Measurements from ENCODE around the gene SYCP2L.
"Not testable (repeated sequence)": the region's sequence is repeated elsewhere in the genome, so short reads cannot be mapped to it uniquely, and the experiment has no call there.

Gene SYCP2L

DNA sequence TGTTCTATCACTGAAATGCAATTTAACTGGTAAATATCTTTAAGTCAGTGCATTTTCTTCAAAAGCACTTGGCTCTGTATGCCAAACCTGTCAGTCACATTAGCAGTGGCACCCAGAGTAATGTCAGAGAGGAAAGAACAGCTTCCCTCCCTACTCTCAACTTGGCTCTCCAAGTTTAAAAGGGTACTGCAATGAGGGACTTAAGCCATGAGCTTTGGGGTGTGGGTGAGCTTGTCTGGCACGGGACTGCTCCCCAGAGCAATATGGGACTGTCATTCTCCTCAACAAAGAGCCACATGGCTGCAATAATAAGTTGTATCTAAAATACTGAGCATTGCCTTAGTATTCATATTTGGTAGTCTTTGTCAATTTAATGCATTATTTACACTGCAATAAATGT is 9.0 kb upstream of the SYCP2L start:
- DNase-seq (ENCODE audit: low read depth in 4 of 4, low spot score in 1 of 4): no peak

DNA sequence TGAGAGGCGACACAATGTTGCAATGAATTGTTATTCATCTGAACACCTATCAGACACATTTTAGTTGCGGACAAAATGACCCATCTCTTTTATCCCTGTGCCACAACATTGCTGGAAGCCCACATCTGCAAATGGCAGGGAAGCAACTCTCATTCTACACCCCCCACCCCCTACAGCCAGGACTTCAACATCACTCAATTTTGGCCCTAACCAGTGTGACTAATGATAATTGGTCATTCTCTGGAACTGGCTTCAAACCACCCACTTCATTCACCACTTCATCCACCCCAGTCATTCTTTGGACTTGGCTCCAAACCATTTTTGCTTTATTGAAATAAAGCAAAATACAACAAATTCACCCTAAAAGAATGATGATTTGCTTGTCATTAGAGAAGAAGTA is 6.5 kb upstream of the SYCP2L start:
- no peak for DNase-seq (ENCODE audit: low read depth in 4 of 4, low spot score in 1 of 4)

DNA sequence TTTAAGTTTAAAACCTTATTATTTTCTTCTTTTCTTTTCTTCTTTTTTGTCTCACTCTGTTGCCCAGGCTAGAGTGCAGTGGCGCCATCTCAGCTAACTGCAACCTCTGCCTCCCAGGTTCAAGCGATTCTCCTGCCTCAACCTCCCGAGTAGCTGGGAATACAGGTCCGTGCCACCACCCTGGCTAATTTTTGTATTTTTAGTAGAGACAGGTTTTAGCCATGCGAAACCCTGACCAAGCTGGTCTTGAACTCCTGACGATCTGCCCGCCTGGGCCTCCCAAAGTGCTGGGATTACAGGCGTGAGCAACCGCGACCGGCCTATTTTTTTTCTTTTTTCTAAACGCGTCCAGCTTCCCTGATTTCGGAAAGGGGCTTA is 4.6 kb upstream of the SYCP2L start:
- not testable (repeated sequence) for DNase-seq (ENCODE audit: low read depth in 4 of 4, low spot score in 1 of 4)

DNA sequence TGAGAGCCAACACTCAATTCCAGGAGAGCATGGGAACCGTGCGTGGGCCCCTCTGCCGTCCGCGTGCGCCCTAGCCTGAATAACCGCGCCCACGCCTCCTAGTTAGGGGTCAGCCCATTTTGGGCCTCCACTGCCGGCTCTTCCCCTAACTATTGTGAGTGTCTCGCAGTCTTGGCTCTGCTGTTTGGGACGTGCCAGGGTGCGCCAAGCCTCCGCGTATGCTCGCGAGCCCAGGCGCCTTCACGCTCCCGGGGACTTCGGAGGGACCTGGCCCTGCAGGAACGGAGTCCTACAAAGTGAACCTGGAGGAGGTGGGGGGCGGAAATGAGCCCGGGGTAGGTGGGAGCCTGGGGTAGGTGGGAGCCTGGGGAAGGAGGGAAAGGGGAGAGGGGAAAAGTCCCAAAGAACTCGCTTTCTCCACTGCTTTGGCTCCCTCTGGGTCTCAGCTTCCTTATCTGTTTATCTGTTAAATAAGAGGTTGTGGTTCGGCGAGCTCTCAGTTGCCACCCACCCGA is 4.1 kb upstream of the SYCP2L start:
- DNase-seq (ENCODE audit: low read depth in 4 of 4, low spot score in 1 of 4): no peak

DNA sequence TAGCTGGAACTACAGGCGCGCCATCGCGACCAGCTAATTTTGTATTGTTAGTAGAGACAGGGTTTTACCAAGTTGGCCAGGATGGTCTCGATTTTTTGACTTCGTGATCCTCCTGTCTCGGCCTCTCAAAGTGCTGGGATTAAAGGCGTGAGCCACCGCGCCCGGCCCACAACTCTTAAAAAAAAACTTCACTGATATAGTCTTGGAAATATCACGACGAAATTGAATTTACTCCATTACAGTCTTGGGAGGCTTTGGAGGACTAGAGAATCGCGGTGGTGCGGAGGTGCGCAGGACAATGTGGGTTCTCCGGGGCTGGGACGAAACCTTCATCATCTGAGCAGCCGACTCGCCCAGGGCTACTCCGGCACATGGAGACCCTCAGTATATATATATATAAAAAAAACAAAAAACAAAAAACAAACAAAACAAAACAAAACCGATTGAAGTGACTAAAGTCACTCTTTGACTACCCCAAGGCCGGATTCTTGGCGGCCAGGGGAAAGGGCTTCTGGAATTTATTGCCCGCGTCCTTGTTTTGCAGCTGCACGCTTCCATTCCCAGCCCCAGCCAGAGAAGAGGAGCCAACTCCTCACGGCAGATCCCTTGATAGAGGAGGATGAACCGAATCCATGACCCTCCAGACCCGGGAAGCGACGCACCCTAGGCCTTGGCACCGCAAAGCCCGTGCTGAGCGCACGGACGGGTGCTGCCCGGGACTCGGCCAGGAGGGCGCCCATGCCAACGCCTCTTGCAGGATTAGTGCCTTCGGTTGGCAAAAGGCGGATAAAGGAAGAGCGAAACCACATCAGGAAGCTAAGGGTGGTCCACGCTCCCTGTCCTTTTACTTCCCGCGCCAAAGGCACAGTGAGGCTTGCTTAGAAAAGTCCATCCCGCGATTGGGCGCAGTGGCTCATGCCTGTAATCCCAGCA is 3.3 kb upstream of the SYCP2L start:
- no peak for DNase-seq (ENCODE audit: low read depth in 4 of 4, low spot score in 1 of 4)

DNA sequence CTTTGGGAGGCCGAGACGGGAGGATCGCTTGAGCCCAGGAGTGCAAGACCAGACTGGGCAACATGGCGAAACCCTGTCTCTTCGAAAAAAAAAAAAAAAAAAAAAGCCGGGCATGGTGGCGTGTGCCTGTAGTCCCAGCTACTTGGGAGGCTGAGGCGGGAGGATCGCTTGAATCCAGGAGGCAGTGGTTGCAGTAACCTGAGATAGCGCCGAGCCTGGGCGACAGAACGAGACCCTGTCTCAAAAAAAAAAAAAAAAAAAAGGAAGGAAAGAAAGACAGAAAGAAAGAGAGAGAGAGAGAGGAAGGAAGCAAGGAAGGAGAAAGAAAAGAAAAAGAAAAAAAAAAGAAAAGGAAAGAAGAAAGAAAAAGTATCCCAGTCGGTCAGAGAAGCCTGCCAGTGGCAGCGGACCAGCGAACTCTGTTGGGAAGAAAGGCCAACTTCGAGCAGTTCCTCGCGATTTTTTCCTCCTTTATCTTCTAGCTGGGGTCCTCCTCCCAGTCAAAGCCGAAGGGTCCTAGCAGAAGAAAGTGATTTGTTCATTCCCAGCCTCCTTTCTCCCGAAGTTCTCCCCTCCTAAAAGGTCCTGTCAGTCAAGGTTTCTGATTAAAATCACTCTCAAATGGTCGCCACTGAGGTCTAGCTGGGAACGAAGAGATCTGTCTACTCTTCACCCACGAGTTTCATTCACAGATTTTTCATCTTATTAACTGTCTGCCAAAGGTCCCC is 2.4 kb upstream of the SYCP2L start:
- DNase-seq (ENCODE audit: low read depth in 4 of 4, low spot score in 1 of 4): no peak

DNA sequence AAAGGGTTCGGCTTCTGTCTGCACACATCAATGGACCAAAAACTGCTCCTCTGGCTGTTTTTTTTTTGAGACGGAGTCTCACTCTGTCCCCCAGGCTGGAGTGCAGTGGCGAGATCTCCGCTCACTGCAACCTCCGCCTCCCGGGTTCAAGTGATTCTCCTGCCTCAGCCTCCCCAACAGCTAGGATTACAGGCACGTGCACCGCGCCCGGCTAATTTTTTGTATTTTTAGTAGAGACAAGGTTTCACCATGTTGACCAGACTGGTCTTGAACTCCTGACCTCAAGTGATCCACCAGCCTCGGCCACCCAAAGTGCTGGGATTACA is 524 bp upstream of the SYCP2L start:
- DNase-seq (ENCODE audit: low read depth in 4 of 4, low spot score in 1 of 4): not testable (repeated sequence)

DNA sequence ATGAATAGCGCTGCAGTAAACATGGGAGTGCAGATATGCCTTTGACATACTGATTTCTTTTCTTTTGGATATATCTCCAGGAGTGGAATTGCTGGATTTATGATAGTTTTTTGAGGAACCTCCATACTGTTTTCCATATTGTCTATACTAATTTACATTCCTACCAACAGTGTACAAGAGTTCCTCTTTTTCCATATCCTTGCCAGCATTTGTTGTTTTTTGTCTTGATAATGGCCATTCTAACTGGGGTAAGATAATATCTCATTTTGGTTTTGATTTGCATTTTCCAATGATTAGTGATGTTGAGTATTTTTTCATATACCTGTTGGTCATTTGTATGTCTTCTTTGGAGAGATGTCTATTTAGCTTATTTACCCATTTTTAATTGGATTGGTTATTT is 3.3 kb downstream of the SYCP2L start:
- DNase-seq (ENCODE audit: low read depth in 4 of 4, low spot score in 1 of 4): no peak

DNA sequence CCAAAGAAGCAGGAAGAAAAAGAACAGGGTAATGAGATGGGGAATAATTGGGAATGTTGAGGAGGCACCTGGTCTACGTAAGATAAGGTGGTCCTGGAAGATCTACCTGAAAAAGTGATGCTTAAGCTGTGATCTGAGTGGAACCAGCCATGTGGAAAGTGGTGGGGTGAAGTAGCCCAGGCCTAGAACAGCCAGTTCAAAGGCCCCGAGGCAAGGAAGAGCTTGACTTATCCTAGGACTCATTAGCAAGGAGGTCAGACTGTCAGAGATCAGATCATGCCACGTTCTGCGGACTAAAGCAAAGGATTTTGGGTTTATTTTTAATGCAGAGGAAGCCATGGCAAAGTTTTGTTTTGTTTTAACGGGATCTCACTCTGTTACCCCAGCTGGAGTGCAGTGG is 5.1 kb downstream of the SYCP2L start:
- DNase-seq (ENCODE audit: low read depth in 4 of 4, low spot score in 1 of 4): no peak

DNA sequence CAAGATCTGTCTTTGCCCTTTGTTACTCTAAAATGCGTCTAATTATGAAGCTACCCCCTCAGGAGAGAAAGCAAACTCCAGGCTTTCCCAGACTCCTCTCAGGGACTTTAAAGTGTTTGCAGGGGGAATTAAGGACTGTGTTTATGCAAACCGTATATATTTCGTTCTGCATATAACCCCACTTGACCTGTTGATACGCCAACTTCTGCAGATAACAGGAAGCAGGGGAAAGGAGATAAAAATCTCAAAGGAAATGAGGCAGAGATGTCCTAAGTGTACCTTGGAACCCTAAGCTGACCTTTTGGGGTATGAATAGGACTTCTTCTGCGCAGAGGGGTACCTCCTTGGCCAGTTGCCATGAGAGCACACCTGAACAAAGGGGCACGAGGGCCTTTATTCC is 8.1 kb downstream of the SYCP2L start:
- no peak for DNase-seq (ENCODE audit: low read depth in 4 of 4, low spot score in 1 of 4)

DNA sequence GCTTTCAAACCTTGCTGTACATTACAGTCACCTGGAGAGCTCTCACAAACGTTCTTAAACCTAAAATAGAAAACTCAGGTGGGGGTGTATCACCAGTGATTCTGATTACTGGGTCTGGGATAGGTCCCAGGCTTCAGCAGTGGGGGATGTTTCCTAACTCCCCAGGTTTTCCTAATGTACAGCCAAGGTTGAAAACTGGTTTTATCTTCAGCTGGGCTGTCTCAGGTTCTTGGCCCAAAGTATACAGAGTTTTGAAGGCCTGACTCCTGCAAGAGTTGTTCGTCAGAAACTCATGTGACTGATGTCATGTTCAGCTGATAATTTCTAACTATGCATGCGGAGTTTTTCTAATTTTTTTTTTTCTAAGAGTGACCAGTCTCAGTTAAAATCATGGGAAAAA is 9.8 kb downstream of the SYCP2L start:
- no peak for DNase-seq (ENCODE audit: low read depth in 4 of 4, low spot score in 1 of 4)

DNA sequence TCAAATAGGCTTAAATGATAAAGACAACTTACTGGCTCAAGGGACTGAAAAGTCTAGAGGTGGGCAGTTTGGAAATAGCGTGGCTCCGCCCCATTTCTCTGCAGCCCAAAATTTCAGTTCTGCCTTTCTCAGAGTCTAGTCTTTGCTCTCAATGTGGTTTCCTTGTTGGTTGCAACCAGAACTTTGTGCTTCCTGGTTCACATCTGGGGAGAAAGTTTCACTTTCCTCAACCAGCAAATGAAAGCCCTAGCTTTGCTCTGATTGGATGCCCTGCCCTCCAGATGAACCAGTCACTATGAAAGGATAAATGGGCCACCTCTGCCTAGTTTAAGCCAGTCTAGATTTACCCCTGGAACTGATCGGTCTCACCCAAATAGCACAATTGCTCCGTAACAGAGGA is 14.9 kb downstream of the SYCP2L start:
- DNase-seq (ENCODE audit: low read depth in 4 of 4, low spot score in 1 of 4): no peak

DNA sequence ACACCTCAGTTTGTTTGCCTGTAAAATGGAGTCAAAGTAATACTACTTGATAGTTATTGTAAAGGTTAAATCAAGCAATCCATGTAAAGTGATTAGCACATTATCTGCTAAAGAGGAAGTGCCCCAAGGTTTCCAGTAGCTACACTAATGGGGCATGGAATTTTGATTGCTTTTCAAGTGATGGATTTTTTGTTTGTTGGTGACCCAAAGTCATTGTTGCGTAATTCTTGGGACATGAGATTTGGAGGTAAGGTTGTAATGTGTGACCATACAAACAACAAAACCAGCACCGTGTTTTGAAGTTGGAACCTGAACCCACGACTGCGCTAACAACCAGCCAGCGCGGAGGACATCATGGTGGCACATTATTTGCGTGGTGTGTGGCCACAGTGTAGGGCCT is 17.2 kb downstream of the SYCP2L start:
- DNase-seq (ENCODE audit: low read depth in 4 of 4, low spot score in 1 of 4): no peak

DNA sequence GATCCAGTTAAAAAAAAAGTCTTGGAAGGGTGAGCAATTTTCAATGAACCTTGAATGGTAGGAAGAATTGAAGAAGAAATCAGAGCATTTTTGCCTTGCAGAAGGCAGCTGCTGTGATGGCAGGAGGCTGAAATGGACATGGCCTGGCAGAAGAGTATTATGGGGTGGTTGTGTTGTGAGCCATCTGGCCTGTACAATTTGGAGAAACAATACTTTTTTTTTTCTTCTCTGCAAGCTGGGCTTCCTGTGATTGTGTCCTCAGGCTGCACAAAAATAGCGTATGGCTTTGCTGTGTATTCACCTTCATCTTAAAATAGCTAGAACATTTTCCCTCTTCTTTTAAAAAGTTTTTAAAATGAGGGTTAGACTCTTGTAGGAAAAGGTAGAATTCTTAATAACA is 21.4 kb downstream of the SYCP2L start:
- DNase-seq (ENCODE audit: low read depth in 4 of 4, low spot score in 1 of 4): no peak

DNA sequence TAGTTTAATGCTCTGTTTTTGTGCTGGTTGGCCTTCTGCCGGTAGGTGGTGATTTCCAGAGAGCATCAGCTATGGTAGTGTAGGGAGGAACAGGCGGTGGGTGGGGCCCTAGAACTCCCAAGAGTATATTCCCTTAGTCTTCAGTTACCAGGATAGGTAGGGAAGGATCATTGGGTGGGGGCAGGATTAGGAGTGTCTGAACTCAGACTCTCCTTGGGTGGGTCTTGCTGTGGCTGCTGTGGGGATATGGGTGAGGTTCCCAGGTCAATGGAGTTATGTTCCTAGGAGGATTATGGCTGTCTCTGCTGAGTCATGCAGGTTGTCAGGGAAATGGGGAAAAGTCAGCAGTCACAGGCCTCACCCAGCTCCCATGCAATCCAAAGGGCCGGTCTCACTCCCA is 32.7 kb downstream of the SYCP2L start:
- not testable (repeated sequence) for DNase-seq (ENCODE audit: low read depth in 4 of 4, low spot score in 1 of 4)

DNA sequence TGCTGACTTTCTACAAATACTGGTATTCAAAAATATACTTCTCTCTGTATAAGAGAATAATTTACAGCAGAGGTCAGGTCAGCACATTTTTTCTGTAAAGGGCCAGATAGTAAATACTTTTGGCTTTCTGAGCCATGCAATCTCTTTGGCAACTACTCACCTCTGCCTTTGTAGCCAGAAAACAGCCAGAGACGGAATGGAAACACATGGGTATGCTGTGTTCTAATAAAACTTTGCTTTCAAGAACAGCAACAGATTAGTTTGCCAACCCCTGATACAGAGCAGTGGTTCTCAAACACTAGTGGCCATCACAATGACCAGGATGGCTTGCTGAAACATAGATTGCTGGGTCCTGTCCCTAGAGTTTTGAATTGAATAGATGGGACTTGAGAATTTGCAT is 46.3 kb downstream of the SYCP2L start:
- no peak for DNase-seq (ENCODE audit: low read depth in 4 of 4, low spot score in 1 of 4)

DNA sequence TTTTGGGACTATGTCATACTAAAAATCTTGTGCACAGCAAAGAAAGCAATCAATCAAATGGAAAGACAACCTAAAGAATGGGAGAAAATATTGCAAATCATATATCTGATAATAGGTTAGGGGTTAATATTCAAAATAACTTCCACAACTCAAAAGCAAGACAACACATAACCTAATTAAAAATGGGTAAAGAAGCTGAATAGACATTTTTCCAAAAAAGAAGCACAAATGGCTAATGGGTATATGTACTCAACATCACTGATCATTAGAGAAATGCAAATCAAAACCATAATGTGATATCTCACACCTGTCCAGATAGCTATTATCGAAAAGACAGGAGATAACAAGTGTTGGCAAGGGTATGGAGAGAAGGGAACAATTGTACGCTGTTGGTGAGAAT is 53.0 kb downstream of the SYCP2L start:
- no peak for DNase-seq (ENCODE audit: low read depth in 4 of 4, low spot score in 1 of 4)

DNA sequence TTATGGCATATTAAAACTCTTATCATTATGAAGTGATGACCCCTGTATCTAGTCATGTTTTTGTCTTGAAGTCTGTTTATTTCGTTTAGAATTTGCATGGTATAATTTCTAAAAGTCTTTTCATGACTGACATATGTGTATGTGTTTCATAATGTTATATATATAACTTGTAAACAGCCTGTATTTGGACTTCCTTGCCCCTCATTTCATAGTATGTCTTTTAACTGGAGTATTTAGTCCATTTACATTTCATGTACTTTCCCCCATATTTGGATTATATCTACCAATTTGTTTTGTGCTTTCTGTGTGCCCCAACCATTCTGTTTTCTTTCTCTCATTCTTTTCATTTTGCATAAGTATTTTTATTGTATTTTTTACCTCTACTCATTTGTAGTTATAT is 59.0 kb downstream of the SYCP2L start:
- DNase-seq (ENCODE audit: low read depth in 4 of 4, low spot score in 1 of 4): no peak

DNA sequence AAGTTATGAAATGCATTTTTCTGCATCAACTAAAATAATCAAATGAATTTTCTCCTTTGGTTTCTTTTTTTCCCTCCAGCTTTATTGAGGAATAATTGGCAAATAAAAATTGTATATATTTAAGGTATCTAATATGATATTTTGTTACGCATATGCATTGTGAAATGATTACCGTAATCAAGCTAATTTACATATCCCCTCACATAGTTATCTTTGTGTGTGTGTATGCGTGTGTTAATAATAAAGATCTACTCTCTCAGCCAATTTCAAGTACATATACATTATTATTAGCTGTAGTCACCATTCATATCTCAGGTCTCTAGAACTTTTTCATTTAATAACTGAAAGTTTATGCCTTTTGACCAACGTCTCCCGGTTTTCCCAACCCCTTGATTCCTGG is 61.1 kb downstream of the SYCP2L start:
- no peak for DNase-seq (ENCODE audit: low read depth in 4 of 4, low spot score in 1 of 4)

DNA sequence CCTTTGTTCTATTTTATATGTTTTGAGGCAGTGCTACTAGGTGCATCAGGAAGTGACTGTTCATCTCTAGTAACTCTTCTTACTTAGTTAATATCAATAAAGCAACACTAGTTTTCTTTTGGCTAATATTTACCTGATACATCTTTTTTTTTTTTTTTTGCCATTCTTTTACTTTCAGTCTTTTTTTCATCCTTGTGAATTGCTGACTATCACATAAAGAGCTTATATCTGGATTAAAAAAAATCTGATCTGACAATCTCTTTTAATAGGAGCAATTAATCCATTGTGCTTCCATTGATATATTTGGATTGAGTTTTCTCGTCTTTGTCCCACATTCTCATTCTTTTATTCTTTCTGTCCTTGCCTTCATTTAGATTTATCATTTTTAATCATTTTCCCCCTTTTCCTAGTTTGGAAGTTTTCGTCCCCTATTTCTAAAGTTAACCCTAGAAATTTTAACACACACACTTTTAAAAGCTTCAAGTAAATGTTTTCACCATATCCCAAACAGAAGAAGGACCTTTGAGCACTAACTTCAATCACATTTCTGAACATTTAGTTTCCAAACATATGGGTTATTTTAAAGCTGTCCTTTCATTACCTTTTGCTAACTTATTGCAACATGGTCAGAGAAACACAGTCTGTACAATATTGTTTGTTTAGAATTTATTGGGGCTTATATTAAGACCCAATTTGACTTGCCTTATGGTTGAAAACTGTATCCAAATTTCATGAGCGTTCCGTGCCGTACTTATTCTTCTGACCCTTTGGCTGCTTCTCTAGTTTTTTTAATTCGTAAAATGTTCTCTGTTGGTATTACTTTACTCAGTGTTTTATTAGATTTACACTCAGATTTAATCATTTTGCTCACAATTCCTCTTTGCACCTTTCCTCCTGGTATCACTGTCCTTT is 63.0 kb downstream of the SYCP2L start:
- DNase-seq (ENCODE audit: low read depth in 4 of 4, low spot score in 1 of 4): no peak

DNA sequence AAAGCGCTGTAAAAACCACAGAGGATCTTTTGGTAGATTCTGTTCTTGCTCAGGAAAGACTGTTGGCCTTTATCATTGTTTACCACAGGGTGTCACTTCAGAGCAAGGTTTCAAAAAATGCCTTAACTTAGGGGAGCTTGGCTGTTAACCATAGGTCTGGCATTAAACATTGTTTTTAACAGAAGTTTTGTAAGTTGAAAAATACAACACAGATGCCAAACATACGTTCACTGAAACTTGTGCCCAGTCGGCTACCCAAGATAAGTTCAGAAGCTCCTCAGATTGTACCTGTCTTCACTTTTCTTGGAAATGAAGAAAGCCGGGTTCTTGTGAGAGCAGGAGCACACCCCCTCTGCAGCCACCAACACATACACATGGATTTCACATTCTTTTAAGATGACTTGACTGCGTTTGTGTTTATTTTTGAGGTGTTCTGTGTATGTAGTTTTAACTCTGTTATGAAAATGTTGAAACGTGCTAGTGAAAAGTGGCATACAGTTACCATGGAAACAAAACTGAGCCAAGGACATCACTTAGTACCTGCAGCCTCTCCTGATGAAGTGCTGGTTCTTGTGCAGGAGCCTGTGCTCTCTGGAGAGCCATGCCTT is 64.9 kb downstream of the SYCP2L start:
- no peak for DNase-seq (ENCODE audit: low read depth in 4 of 4, low spot score in 1 of 4)

Data from stimulated activated CD4-positive, alpha-beta T cell treated with anti-CD3 and anti-CD28 coated beads, Interleukin-1b, Interleukin-23, amount 100 ng/mL, for 24 hours (primary cell).